Measurements from ENCODE around the gene TUBA3D.
"Not testable (repeated sequence)": the region's sequence is repeated elsewhere in the genome, so short reads cannot be mapped to it uniquely, and the experiment has no call there.

Gene TUBA3D

GRCh38 chr2:131528981-131529863 is 53.3 kb downstream of the TUBA3D start:
- DNase-seq (ENCODE audit: low spot score) = peak; percentile 50

GRCh38 chr2:131529864-131530445 is 54.0 kb downstream of the TUBA3D start:
- DNase-seq (ENCODE audit: low spot score) = not testable (repeated sequence)

- DNase-seq (ENCODE audit: low spot score) = not testable (repeated sequence)
These were observed 54.9 kb downstream of the TUBA3D start for GRCh38 chr2:131530626-131531344.

- not testable (repeated sequence) for DNase-seq (ENCODE audit: low spot score)
These were observed 55.7 kb downstream of the TUBA3D start for GRCh38 chr2:131531547-131532185.
